Neural progenitor cell (in vitro differentiated cells): ENCODE data around the gene NTF3. TPM values are rescaled to one million over a fixed set of nuclear protein-coding genes. Genes with fewer than 3 reads are reported as not detected.

Experiments used
- DNase-seq: peaks from one replicate; pipeline ENCODE4 v3.0.0-alpha.2; 2016; ENCODE audit warnings: low spot score
- H2AFZ ChIP-seq: fragments of 200-600 bp; sonication (generic); replicated peaks from 2 replicates; pipeline ENCODE4 v1.6.1; 2016; ENCODE audit warnings: antibody characterized with exemption
- H3F3A ChIP-seq: fragments of 200-600 bp; sonication (generic); 2 replicates; pipeline ENCODE4 v1.6.1; 2016; ENCODE audit warnings: antibody characterized with exemption, low read depth
- H3K27ac ChIP-seq: fragments of 200-600 bp; sonication (generic); 2 replicates; pipeline ENCODE4 v1.5.1; 2016; ENCODE audit warnings: mild to moderate bottlenecking
- H3K27me3 ChIP-seq: fragments of 200-600 bp; sonication (generic); 2 replicates; pipeline ENCODE4 v1.6.1; 2016; ENCODE audit warnings: mild to moderate bottlenecking, moderate library complexity
- H3K36me3 ChIP-seq: fragments of 200-600 bp; sonication (generic); 2 replicates; pipeline ENCODE4 v1.5.1; 2016
- H3K4me1 ChIP-seq: fragments of 200-600 bp; sonication (generic); 2 replicates; pipeline ENCODE4 v1.6.1; 2016; ENCODE audit warnings: mixed run types
- H3K4me2 ChIP-seq: fragments of 200-600 bp; sonication (generic); 2 replicates; pipeline ENCODE4 v1.6.1; 2016
- H3K4me3 ChIP-seq: fragments of 200-600 bp; sonication (generic); 2 replicates; pipeline ENCODE4 v1.5.1; 2016
- H3K79me2 ChIP-seq: fragments of 200-600 bp; sonication (generic); 2 replicates; pipeline ENCODE4 v1.6.1; 2016; ENCODE audit warnings: low read depth
- H3K9ac ChIP-seq: fragments of 200-600 bp; sonication (generic); 2 replicates; pipeline ENCODE4 v1.6.1; 2016
- H3K9me3 ChIP-seq: fragments of 200-600 bp; sonication (generic); 2 replicates; pipeline ENCODE4 v1.5.1; 2016; ENCODE audit warnings: low read depth
- H4K20me1 ChIP-seq: fragments of 200-600 bp; sonication (generic); 2 replicates; pipeline ENCODE4 v1.6.1; 2016; ENCODE audit warnings: low read depth
- H3K27ac Mint-ChIP-seq: 3 replicates; pipeline ENCODE4 v1.8.0; 2021; ENCODE audit warnings: mixed read lengths
- H3K27me3 Mint-ChIP-seq: 2 replicates; pipeline ENCODE4 v1.8.0; 2022; ENCODE audit warnings: low read depth, mild to moderate bottlenecking, inconsistent platforms, moderate library complexity, mixed read lengths; ENCODE audit not compliant: insufficient read depth
- H3K36me3 Mint-ChIP-seq: 3 replicates; pipeline ENCODE4 v1.8.0; 2021; ENCODE audit warnings: mixed read lengths
- H3K4me1 Mint-ChIP-seq: 3 replicates; pipeline ENCODE4 v1.8.0; 2021; ENCODE audit warnings: mixed read lengths
- H3K4me3 Mint-ChIP-seq: 3 replicates; pipeline ENCODE4 v1.8.0; 2021; ENCODE audit warnings: mild to moderate bottlenecking, moderate library complexity, mixed read lengths
- H3K9me3 Mint-ChIP-seq: 3 replicates; pipeline ENCODE4 v1.8.0; 2020; ENCODE audit warnings: mixed read lengths
- EZH2 ChIP-seq: fragments of 200-600 bp; sonication (generic); IDR thresholded peaks from 2 replicates; pipeline ENCODE4 v1.6.1; 2017; ENCODE audit warnings: antibody characterized with exemption, mild to moderate bottlenecking, moderate library complexity
- EZH2phosphoT487 ChIP-seq: fragments of 200-600 bp; sonication (generic); IDR thresholded peaks from 2 replicates; pipeline ENCODE4 v1.6.1; 2017; ENCODE audit warnings: antibody characterized with exemption
- total RNA-seq: library from RNA; depleted of rRNA; stranded (reverse); fragments of >200 nt; gene quantifications from 2 replicates; pipeline ENCODE4 v1.2.3, GENCODE V29; 2015; ENCODE audit warnings: low replicate concordance
- TF ChIP-seq, protein P1 (sequence below): fragments of 200-600 bp; sonication (generic); IDR thresholded peaks from 2 replicates; pipeline ENCODE4 v1.5.1; 2017; ENCODE audit warnings: antibody characterized with exemption, mild to moderate bottlenecking

The NTF3 gene
- total RNA-seq, 1 donor from 2014 or later = 6.7 TPM

DNA sequence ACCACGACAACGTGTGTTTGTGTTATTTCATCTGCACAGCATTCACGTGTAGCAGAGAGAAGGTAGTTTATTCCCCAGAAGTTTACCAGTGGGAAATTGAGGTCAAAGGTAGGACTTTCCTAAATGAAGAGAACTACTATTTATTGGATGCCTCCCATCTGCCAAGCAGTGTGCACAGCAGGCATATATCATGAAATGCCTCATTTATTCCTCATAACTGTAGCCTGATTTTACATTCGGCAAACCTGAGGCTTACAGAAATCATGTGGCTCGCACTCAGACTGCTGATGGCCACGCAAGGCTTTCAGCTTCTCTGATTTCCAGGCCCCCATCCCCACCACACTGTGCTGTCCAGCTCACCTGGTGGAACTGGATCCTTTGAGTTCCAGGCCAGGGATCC, 33.5 kb downstream of the NTF3 start:
- no peak for TF ChIP-seq EZH2
- no peak for TF ChIP-seq EZH2phosphoT487
- TF ChIP-seq, protein P1, sequence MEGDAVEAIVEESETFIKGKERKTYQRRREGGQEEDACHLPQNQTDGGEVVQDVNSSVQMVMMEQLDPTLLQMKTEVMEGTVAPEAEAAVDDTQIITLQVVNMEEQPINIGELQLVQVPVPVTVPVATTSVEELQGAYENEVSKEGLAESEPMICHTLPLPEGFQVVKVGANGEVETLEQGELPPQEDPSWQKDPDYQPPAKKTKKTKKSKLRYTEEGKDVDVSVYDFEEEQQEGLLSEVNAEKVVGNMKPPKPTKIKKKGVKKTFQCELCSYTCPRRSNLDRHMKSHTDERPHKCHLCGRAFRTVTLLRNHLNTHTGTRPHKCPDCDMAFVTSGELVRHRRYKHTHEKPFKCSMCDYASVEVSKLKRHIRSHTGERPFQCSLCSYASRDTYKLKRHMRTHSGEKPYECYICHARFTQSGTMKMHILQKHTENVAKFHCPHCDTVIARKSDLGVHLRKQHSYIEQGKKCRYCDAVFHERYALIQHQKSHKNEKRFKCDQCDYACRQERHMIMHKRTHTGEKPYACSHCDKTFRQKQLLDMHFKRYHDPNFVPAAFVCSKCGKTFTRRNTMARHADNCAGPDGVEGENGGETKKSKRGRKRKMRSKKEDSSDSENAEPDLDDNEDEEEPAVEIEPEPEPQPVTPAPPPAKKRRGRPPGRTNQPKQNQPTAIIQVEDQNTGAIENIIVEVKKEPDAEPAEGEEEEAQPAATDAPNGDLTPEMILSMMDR = no peak
- no peak overlapping the region for H3K27ac Mint-ChIP-seq
- H3K9me3 Mint-ChIP-seq = no peaks in the 10 kb centered on the region

DNA sequence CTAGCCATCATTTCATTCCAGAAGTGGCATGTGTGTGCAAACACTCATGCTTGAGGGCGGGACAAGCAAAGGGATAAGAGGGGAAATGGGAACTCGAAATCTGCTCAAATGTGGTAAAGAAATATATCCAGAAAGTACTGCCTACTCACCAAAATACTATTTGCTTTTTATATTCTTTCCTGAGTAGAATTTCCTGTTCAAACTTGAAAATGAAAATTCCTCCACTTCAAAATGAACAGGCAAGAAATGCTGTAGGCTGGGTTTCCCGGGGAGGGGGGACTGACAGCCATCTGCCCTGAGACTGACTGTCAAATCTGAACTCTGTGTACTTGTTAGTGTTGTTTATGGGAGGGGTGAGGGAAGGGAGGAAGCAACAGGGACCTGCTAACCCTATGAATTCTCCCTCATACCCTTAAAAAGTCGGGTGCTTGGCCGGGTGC, 34.6 kb downstream of the NTF3 start:
- Mint-ChIP-seq H3K9me3 (no peaks in the 10 kb centered on the region), H3K27ac (no peak overlapping the region), H3K4me3 (no peak overlapping the region), H3K4me1 (peaks cover 12% of the 10 kb centered on the region), H3K36me3 (no peaks in the 10 kb centered on the region), H3K27me3 (no peaks in the 10 kb centered on the region)
- Histone ChIP-seq H3K79me2 (peaks cover 27% of the 10 kb centered on the region), H3K4me2 (no peak overlapping the region), H3K4me1 (no peaks in the 10 kb centered on the region), H3K9ac (no peak overlapping the region), H3K27me3 (no peaks in the 10 kb centered on the region), H3F3A (no peaks in the 10 kb centered on the region), H3K36me3 (no peaks in the 10 kb centered on the region), H3K27ac (no peak overlapping the region), H4K20me1 (peaks cover 4% of the 10 kb centered on the region), H2AFZ (no peak overlapping the region), H3K4me3 (no peak overlapping the region), H3K9me3 (no peaks in the 10 kb centered on the region)
- TF ChIP-seq, protein P1 = no peak
- no peak for TF ChIP-seq EZH2phosphoT487
- no peak for TF ChIP-seq EZH2
- no peak for DNase-seq

More for the DNA sequence above, 33.5 kb downstream of the NTF3 start:
- peaks cover 2% of the 10 kb centered on the region for H3K36me3 Mint-ChIP-seq
- no peak overlapping the region for H3K4me2 ChIP-seq
- no peaks in the 10 kb centered on the region for H3K4me1 ChIP-seq
- no peak overlapping the region for H3K9ac ChIP-seq
- H3K27me3 ChIP-seq = no peaks in the 10 kb centered on the region
- H4K20me1 ChIP-seq = peaks cover 4% of the 10 kb centered on the region
- no peaks in the 10 kb centered on the region for H3K36me3 ChIP-seq
- no peaks in the 10 kb centered on the region for H3K27me3 Mint-ChIP-seq
- peaks cover 32% of the 10 kb centered on the region for H3K79me2 ChIP-seq
- peaks cover 5% of the 10 kb centered on the region for H3K4me1 Mint-ChIP-seq
- no peak overlapping the region for H3K27ac ChIP-seq
- H2AFZ ChIP-seq = no peak overlapping the region
- no peak overlapping the region for H3K4me3 ChIP-seq
- H3K9me3 ChIP-seq = no peaks in the 10 kb centered on the region
- H3F3A ChIP-seq = no peaks in the 10 kb centered on the region
- no peak overlapping the region for H3K4me3 Mint-ChIP-seq
- no peak for DNase-seq

DNA sequence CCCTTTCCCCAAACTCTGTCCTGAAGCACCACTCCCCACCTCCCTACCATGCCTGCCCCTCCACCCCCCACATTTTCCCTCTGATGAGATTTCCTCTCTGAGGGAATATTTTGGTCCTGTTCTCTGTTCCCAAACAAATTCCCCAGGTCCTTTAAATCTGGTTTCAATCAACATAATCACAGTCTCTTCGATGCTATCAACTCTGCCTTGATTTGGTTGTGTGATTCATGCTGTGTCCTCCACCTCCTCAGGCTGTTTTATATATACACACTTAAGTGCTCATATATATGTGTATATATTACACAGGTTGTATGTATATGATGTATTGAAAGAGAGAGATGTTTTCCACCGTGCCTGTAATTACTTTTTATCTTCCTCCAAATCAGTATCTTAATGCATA, 36.0 kb downstream of the NTF3 start:
- Mint-ChIP-seq H3K4me1 (peaks cover 13% of the 10 kb centered on the region), H3K27me3 (no peaks in the 10 kb centered on the region), H3K27ac (no peak overlapping the region), H3K4me3 (no peak overlapping the region), H3K9me3 (no peaks in the 10 kb centered on the region), H3K36me3 (no peaks in the 10 kb centered on the region)
- DNase-seq = no peak
- Histone ChIP-seq H3F3A (no peaks in the 10 kb centered on the region), H3K27ac (no peak overlapping the region), H3K4me2 (no peak overlapping the region), H3K27me3 (no peaks in the 10 kb centered on the region), H3K9ac (no peak overlapping the region), H3K36me3 (no peaks in the 10 kb centered on the region), H4K20me1 (peaks cover 7% of the 10 kb centered on the region), H3K9me3 (no peaks in the 10 kb centered on the region), H3K4me1 (no peaks in the 10 kb centered on the region), H3K4me3 (no peak overlapping the region), H3K79me2 (peaks cover 16% of the 10 kb centered on the region), H2AFZ (no peak overlapping the region)
- TF ChIP-seq EZH2 (no peak), EZH2phosphoT487 (no peak)
- TF ChIP-seq, protein P1 = no peak
